ENCODE results near the gene FRMD5.
"Not testable (repeated sequence)": the region's sequence is repeated elsewhere in the genome, so short reads cannot be mapped to it uniquely, and the experiment has no call there.

The FRMD5 gene

DNA sequence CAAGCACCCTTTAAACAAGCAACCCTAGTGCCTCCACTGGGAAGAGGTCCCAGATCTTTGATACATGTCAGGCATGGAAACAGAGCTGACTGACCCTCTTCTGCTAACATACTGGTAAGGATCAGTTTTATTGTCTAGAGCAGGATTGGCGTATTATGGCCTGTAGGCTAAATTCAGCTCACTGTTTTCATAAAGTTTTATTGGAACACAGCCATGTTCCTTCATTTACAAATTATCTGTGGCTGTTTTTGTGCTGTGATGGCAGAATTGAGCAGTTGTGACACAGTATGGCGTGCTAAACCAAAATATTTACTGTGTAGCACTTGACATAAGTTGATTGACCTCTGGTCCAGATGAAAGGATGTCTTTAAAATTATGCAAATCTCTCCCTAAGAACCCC, 323.2 kb downstream of the FRMD5 start:
- no peak overlapping the region for H3K4me3 ChIP-seq (ENCODE audit: low read length)
- TF ChIP-seq, protein P1, sequence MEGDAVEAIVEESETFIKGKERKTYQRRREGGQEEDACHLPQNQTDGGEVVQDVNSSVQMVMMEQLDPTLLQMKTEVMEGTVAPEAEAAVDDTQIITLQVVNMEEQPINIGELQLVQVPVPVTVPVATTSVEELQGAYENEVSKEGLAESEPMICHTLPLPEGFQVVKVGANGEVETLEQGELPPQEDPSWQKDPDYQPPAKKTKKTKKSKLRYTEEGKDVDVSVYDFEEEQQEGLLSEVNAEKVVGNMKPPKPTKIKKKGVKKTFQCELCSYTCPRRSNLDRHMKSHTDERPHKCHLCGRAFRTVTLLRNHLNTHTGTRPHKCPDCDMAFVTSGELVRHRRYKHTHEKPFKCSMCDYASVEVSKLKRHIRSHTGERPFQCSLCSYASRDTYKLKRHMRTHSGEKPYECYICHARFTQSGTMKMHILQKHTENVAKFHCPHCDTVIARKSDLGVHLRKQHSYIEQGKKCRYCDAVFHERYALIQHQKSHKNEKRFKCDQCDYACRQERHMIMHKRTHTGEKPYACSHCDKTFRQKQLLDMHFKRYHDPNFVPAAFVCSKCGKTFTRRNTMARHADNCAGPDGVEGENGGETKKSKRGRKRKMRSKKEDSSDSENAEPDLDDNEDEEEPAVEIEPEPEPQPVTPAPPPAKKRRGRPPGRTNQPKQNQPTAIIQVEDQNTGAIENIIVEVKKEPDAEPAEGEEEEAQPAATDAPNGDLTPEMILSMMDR (conservative IDR thresholded peaks at IDR 0.05; ENCODE audit: low read depth, low read length) = peak; percentile 4
- no peak for DNase-seq (ENCODE audit: low read depth)

DNA sequence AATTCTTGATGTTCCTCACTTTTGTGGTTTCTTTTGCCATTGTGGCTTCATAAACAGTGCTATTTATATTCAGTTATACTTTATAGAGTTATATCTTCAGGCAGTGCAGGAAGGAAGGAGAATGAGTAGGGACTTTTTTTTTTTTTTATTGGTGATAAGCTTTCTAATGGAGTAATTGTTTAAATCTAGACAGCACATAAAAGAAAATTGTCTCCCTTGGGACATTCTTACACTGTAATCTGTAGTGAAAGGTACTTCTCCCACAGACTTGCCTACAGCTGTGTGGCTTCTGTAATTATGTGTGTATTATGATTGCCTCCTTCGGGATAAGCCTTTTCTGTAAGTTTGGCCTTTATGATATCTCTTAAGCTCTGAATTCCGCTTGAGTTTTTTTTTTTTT, 326.7 kb downstream of the FRMD5 start:
- DNase-seq (ENCODE audit: low read depth) = no peak
- H3K4me3 ChIP-seq (ENCODE audit: low read length) = no peak overlapping the region

DNA sequence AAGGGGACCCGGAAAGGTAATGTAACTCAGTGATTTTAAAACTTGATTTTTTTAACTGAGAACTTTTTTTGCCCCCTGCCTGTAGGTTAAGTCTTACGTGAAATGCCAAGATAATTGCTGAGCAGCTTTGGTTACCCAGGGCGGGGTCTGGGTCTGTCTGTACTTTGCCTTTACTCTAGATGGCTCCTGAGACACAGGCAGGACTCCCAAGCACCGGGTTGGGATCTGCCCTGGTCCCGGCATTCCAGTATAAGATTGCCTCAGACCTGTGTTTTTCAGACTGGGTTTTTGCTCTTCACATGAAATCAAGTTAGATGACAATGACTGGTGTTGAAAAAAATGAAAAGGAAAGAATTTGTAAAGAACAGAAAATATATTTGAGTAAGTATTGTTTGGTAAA, 328.0 kb downstream of the FRMD5 start:
- TF ChIP-seq, protein P1 (conservative IDR thresholded peaks at IDR 0.05; ENCODE audit: low read depth, low read length) = no peak
- H3K4me3 ChIP-seq (ENCODE audit: low read length) = no peak overlapping the region
- no peak for DNase-seq (ENCODE audit: low read depth)

More for the DNA sequence above, 326.7 kb downstream of the FRMD5 start:
- TF ChIP-seq, protein P1 (conservative IDR thresholded peaks at IDR 0.05; ENCODE audit: low read depth, low read length) = no peak

DNA sequence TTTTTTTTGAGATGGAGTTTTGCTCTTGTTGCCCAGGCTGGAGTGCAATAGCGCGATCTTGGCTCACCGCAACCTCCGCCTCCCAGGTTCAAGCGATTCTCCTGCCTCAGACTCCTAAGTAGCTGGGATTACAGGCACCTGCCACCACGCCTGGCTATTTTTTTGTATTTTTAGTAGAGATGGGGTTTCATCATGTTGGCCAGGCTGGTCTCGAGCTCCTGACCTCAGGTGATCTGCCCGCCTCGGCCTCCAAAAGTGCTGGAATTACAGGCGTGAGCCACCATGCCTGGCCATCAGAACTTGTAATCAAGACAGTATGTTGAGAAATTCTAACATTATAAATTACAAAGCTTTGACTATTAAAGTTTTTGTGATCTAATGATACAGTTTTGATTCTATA, 328.4 kb downstream of the FRMD5 start:
- not testable (repeated sequence) for DNase-seq (ENCODE audit: low read depth); H3K4me3 ChIP-seq (ENCODE audit: low read length)

DNA sequence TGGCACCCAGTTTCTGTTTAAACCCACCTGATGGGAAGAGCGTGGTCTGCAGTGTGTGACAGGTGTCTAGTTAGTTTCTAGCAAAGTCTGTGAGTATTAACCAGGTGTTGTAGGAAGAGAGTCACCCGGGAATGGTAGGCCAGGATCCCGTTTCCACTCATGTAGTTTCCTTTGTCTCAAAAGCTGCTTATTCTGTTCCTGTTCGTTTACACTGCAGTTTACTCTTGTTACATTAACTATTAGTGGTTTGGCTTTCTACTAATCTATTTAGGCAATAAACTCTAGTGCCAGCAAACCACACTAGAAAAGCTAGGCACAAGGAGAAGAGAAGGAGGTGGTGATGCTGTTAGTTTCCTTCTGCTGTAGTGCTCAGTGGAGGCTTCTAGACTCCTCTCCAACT, 335.5 kb downstream of the FRMD5 start:
- no peak overlapping the region for H3K4me3 ChIP-seq (ENCODE audit: low read length)
- TF ChIP-seq, protein P1 (conservative IDR thresholded peaks at IDR 0.05; ENCODE audit: low read depth, low read length) = no peak
- no peak for DNase-seq (ENCODE audit: low read depth)

DNA sequence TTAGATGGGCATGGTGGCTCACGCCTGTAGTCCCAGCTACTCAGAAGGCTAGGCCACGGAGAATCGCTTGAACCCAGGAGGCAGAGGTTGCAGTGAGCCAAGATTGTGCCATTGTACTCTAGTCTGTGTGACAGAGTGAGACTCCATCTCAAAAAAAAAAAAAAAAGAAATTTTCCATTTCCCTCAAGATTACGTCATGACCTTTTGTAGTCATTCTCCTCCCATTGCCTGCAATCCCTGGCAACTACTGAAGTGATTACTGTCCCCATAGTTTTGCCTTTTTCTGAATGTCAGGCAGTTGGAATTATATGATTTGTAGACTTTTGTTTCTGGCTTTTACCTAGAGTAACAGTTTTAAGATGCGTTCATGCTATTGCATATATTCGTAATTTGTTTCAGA, 340.3 kb downstream of the FRMD5 start:
- H3K4me3 ChIP-seq (ENCODE audit: low read length) = no peak overlapping the region
- no peak for DNase-seq (ENCODE audit: low read depth)
- TF ChIP-seq, protein P1 (conservative IDR thresholded peaks at IDR 0.05; ENCODE audit: low read depth, low read length) = no peak

DNA sequence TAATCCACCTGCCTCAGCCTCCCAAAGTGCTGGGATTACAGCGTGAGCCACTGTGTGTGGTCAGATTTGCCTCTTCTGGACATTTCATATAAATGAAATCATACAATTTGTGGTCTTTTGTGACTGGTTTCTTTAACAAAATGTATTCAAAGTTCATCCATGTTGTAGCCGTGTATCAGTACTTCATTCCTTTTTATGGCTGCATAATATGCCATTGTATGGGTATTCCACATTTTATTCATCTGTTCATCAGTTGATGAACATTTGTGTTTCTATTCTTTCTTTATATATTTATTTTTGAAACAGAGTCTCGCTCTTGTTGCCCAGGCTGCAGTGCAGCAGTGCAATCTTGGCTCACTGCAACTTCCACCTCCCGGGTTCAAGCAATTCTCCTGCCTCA, 342.5 kb downstream of the FRMD5 start:
- TF ChIP-seq, protein P1 (conservative IDR thresholded peaks at IDR 0.05; ENCODE audit: low read depth, low read length) = no peak
- DNase-seq (ENCODE audit: low read depth) = no peak
- H3K4me3 ChIP-seq (ENCODE audit: low read length) = no peak overlapping the region

DNA sequence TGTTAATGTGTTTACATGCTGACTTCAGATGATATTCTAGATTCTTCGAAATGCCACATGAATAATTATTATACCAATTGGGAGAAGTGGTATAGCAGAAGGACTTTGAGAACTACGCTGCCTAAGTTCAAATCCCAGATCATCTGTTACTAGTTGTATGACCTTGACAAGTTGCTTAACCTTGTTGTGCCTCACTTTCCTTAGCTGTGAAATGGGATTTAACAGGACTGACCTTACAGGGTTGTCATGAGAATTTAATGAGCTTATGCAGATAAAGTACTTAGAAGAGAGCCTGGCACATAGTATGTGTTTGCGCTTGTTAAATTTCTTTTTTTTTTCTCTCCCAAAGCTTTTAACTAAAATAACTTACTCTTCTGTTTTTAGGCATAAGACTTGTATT, 343.8 kb downstream of the FRMD5 start:
- DNase-seq (ENCODE audit: low read depth) = no peak
- TF ChIP-seq, protein P1 (conservative IDR thresholded peaks at IDR 0.05; ENCODE audit: low read depth, low read length) = no peak
- no peak overlapping the region for H3K4me3 ChIP-seq (ENCODE audit: low read length)

All from retinal pigment epithelial cell (primary cell).